ENCODE results near the gene SLC25A29.

Gene SLC25A29

DNA sequence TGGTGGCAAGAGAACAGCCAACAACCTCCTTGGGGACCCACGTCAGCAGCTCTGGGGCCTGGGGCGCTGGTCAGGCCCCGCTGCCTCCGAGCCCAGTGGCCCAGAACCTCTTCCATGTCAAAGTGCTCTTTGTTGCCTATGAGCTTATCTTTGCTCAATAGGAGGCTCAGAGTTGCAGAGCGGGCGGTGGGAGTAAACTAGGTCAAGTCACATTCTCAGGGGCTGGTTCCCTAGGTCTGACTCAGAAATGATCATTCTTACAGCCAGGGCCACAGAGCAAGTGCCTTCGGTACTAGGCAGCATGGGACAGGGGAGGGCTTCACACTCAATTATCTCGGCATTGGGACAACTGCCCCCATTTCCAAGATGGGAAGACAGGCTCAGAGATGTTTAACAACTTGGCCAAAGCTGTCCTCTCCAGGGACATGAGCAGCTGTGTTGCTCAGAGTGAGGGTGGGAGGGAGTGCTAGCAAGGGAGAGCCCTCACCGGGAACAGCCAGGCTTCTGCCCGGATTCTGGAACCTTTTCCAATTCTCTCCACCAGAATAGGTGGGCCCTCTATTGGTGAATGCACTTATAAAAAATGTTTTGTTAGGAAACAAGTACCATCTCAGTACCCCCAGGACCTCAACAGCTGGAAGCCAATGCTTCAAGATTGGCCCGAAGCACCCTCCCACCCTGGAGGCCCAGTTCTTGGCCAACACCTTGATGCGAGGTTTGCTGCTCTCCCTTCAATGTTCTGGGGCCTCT is 11.9 kb downstream of the SLC25A29 start:
- no peak for TF ChIP-seq CTCF (IDR thresholded peaks at IDR 0.05; ENCODE audit: low read depth, low read length)
- Histone ChIP-seq H3K27me3 (ENCODE audit: insufficient read depth, low read depth, severe bottlenecking) (no peaks in the 10 kb centered on the region), H3K4me3 (ENCODE audit: low read depth, low read length) (no peak overlapping the region), H3K27ac (no peak overlapping the region), H3K36me3 (peaks cover 32% of the 10 kb centered on the region), H3K9me3 (ENCODE audit: severe bottlenecking) (no peaks in the 10 kb centered on the region)
- no peak for DNase-seq

DNA sequence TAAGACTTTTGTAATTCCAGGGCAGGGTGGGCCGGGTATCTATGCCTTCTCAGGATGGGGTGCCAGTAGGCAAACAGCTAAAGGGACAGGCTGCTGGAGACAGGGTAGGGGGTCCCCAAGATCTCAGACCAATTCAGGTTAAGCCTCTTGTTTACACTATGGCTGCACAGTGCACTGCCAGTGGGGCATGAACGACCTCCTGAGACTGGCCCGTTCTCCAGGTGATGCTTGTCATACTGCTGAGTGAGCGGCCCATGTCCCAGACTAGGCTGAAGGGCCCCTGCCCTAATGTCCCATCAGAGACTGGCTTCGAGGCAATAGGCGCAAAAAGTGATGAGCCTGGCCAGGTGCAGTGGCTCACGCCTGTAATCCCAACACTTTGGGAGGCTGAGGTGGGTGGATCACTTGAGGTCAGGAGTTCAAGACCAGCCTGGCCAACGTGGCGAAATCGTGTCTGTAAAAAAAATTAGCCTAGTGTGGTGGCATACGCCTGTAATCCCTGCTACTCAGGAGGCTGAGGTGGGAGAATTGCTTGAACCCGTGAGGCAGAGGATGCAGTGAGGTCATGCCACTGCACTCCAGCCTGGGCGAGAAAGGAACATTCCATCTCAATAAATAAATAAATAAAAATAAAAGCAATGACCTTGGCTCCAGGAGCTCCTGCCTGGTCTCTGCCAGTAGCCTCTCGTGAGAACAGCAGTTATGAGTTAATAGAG is 12.6 kb downstream of the SLC25A29 start:
- H3K27ac ChIP-seq = no peak overlapping the region
- TF ChIP-seq CTCF (IDR thresholded peaks at IDR 0.05; ENCODE audit: low read depth, low read length) = no peak
- H3K36me3 ChIP-seq = peaks cover 35% of the 10 kb centered on the region
- no peak overlapping the region for H3K4me3 ChIP-seq (ENCODE audit: low read depth, low read length)
- H3K27me3 ChIP-seq (ENCODE audit: insufficient read depth, low read depth, severe bottlenecking) = no peaks in the 10 kb centered on the region
- no peak for DNase-seq
- no peaks in the 10 kb centered on the region for H3K9me3 ChIP-seq (ENCODE audit: severe bottlenecking)

- Histone ChIP-seq H3K27me3 (ENCODE audit: insufficient read depth, low read depth, severe bottlenecking) (no peaks in the 10 kb centered on the region), H3K36me3 (peaks cover 33% of the 10 kb centered on the region), H3K27ac (no peak overlapping the region), H3K4me3 (ENCODE audit: low read depth, low read length) (no peak overlapping the region), H3K9me3 (ENCODE audit: severe bottlenecking) (no peaks in the 10 kb centered on the region)
- DNase-seq = no peak
- TF ChIP-seq CTCF (IDR thresholded peaks at IDR 0.05; ENCODE audit: low read depth, low read length) = no peak
Measured at GRCh38 chr14:100292776-100293461, 13.3 kb downstream of the SLC25A29 start.

DNA sequence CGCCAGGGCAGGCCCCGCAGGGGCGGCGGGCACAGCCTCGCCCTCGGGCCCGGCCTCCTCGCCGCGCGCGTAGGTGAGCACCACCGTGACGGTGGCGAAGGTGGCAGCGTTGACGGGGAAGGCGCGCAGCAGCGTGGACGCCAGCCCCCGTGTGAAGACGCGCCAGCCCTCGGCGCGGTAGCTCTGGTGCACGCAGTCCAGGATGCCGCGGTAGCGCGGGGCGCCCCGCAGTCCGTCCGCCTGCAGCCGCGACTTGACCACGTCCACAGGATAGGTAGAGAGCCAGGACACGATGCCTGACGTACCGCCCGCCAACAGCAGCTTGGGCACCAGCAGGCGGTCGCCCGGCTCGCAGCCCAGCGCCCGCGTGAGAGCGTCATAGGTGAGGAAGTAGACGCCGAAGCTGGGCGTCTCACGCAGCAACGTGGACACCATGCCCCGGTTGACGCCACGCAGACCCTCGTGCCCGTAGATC is 13.9 kb downstream of the SLC25A29 start:
- H3K9me3 ChIP-seq (ENCODE audit: severe bottlenecking) = no peaks in the 10 kb centered on the region
- no peak overlapping the region for H3K27ac ChIP-seq
- H3K4me3 ChIP-seq (ENCODE audit: low read depth, low read length) = no peak overlapping the region
- no peak for TF ChIP-seq CTCF (IDR thresholded peaks at IDR 0.05; ENCODE audit: low read depth, low read length)
- H3K27me3 ChIP-seq (ENCODE audit: insufficient read depth, low read depth, severe bottlenecking) = no peaks in the 10 kb centered on the region
- no peak for DNase-seq
- peaks cover 32% of the 10 kb centered on the region for H3K36me3 ChIP-seq

DNA sequence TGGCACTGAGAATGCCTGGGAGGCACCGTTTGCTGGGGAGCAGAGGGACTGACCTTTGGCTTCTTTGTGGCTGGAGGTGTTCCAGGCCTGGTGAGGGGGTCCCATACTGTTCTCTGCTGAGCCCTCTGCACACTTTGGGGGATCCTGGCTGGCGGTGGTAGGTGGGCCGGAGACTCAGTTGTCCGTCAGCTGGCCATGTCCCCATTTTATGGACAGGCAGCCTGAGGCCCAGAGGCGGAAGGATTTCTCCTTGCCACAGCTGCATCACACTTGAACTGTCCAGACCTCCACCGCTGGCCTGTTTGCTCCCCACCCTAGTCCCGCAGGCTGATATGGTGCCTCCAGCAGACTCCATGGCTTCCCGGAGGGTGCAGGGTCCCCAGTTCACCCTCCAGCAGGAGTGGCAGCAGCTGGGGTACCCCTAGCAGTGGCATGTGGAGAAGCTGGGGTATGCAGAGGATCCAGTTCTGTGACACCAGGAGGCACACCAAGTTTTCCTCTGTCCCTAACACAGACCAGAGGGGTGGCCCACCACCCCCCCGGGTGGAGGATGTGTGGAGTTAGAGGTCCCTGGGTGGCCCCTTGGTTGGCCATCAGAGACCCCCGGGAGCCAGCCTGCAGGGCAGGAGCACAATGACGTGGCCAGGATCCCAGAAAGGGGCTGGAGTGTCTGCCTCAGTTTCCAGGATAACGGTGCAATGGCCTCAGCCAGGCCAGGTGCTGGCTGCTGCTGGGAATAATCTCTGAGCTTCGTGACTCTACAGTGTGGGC is 14.8 kb downstream of the SLC25A29 start:
- TF ChIP-seq CTCF (IDR thresholded peaks at IDR 0.05; ENCODE audit: low read depth, low read length) = no peak
- Histone ChIP-seq H3K4me3 (ENCODE audit: low read depth, low read length) (no peak overlapping the region), H3K27me3 (ENCODE audit: insufficient read depth, low read depth, severe bottlenecking) (no peaks in the 10 kb centered on the region), H3K27ac (no peak overlapping the region), H3K36me3 (peaks cover 29% of the 10 kb centered on the region), H3K9me3 (ENCODE audit: severe bottlenecking) (no peaks in the 10 kb centered on the region)
- DNase-seq = no peak
